ENCODE measurements around the gene RAB2B. TPM values are rescaled to one million over a fixed set of nuclear protein-coding genes. Genes with fewer than 3 reads are reported as not detected.

RAB2B gene
- 22.6 and 28.2 TPM in 2 replicates for total RNA-seq (2014; rRNA removed; shearing (Covaris generic))

GRCh38 chr14:21476925-21477681 lies at the start of gene RAB2B, which contains the start of gene TOX4:
RAB2B (minus strand) TSS chr14:21476959; CDS start chr14:21476872, 87 bp downstream.
TOX4 (plus strand) TSS chr14:21477195; CDS start chr14:21477279, 84 bp downstream.
- peak; percentile 98 for DNase-seq (ENCODE audit: low read depth)

DNA sequence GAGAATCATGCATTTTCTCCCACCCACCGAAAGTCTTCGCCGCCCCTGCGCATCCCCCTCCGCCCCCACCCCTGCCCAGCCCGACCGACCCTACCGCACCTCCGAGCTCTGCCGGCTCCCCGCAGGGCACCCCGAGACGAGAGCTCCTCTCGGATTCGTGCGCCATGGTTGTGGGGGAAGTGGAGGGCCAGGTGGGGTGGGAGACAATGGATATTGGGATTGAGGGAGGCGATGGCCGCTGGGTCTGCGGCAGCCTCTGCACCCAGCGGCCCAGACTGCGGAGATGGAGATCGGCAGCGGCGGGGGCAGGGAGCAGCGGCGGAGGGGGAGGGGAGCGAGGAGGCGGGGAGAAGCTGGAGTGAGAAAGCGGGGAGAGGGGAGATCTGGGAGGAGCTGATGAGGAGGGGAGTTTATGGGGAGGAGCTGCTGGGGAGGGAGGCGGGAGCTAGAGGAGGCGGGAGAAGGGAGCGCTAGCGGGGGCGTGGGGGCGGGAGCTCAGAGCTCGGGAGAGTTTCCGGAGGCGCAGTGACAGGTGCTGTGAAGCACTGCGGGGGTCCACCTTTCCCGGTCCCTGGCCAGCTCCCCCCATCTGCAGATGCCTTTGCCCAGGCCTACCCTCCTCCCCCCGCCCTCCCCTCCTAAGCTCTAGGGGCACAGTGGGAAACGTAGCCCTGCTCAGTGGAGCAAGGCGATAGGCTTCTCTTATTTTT lies 49.4 kb upstream of the RAB2B start, which contains the start of gene SALL2:
TSS of gene SALL2 (minus strand) at position 385 of the 710 bp plus-strand sequence. CDS start at position 166, 219 bp downstream.
- DNase-seq (ENCODE audit: low read depth) = peak; percentile 36

- DNase-seq (ENCODE audit: low read depth) = no peak
These were observed 48.8 kb upstream of the RAB2B start for GRCh38 chr14:21525571-21525961.

DNA sequence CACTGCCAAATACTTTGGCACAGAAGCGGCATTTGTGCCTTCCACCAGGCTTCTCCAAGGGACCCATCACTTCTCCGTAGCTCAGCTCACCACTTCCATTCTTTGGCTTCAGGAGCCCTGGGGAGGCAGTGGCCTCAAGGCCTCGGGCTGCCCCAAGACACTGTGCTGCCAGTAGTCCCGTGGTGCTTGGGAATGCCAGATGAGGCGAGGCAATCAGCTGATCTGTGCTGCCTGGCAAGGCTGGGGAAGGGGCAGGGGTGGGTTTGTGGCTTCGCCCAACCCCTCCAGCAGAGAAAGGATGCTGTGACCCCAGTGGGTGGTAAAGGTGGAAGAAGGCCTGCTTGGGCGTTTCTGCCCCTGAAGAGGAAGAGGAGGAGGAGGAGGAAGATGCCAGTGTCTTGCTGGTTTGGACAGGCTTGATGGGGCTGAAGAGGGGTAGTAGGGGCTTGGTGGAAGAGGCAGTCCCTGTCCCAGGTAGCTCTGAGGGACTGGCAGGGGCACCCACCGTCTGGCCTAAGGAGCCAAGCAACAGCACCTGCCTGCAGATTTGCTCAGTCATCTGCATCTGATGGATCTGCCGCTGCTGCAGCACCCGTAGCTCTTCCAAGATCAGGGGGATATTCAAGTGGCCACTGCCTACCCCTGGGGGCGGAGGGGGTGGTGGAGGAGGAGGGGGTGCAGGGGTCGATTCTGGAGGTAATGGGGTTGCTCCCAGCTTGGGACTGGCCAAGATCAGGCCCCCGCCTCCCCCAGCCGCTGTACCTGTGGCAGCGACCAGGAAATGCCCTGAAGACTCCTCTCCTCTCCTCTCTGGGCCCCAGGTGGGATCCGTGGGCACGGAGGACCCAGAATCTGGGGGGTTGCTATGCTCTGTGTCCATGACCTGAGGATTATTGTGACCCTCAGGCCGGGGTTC lies 48.1 kb upstream of the RAB2B start:
- no peak for DNase-seq (ENCODE audit: low read depth)

DNA sequence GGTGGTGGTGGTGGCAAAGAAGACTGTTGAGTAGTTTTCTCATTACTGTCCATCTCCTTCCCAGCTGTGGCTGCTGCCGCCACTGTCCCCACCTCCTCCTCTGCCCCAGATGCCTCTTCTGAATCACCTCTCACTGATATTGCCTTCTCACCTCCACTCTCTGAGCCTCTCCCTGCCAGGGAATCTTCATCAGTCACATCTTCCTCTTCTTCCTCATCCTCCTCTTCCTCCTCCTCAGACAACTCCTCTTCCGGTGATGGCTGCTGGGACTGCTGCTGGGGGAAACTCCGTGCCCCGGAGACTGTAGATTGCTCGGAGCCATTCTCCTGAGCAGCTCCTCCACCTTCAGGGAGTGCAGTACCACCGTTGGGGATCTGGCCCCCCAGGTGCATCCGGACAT lies 46.4 kb upstream of the RAB2B start:
- DNase-seq (ENCODE audit: low read depth) = no peak

GRCh38 chr14:21521501-21521900 lies 44.7 kb upstream of the RAB2B start:
- DNase-seq (ENCODE audit: low read depth) = no peak

DNA sequence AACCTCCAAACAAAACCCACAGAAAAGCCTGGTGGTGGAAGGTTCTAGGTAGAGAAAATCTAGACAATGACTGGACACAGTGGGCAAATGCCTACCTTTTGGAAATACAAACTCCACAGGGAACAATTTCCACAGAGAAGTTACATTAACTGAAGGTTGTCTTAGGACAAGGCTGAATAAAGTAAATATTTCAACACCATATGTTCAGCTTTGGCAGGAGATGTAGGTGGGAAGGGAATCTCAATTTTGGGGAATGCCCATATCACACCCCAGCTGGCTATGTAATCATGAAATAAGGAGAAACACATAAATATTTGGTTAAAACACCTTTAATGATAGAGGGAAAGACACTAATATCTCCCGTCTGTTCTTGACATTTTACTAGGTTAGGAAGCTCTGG lies 44.0 kb upstream of the RAB2B start:
- no peak for DNase-seq (ENCODE audit: low read depth)

GRCh38 chr14:21518725-21519124 lies 42.0 kb upstream of the RAB2B start:
- no peak for DNase-seq (ENCODE audit: low read depth)

GRCh38 chr14:21514341-21514740 lies 37.6 kb upstream of the RAB2B start:
- DNase-seq (ENCODE audit: low read depth) = no peak

DNA sequence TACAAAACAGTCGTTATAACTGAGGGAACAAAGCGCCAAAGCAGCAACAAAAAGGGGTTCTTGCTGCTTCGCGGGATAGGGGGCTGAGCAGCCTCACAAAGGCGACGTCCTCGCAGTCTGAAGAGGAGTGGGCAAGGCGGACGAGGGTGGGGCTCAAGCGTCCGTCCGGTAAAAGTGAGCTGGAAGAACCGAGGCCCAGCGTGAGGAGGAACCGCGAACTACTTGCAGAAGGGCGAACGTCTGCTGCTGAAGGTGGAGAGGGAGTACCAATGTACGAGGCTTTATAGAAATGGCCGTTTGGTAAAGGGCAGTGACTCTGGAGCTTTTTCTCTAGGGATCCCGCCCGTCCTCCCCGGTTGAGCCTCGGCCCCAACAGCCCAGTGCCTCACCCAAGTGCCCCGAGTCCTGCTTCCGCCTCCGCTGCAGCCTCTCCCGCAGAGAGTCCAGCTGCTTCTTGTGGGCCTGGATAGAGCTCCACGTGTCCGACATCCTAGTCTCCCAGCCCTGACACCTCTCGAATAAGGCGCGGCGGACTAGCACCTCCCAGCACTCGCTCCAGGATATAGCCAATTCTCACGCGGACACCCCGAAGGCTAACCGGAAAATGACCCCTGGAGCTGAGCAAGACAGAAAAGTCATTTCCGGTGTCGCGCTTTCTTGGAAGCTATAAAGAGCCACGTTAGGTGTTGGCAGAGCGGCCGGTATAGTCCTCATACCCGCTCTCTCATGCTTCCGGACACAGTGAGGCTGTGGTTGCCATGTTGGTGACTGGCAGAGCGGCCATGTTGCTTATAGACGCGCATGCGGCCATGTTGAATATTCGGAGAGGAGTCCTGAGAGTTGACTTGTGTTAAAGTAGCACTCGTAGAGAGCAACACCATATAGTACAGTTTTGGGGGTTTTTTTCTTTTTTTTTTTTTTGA lies 34.2 kb upstream of the RAB2B start, which contains the start of gene METTL3:
TSS of gene METTL3 (minus strand) at position 606 of the 923 bp plus-strand sequence. CDS start at position 489, 117 bp downstream.
- peak; percentile 99 for DNase-seq (ENCODE audit: low read depth)

DNA sequence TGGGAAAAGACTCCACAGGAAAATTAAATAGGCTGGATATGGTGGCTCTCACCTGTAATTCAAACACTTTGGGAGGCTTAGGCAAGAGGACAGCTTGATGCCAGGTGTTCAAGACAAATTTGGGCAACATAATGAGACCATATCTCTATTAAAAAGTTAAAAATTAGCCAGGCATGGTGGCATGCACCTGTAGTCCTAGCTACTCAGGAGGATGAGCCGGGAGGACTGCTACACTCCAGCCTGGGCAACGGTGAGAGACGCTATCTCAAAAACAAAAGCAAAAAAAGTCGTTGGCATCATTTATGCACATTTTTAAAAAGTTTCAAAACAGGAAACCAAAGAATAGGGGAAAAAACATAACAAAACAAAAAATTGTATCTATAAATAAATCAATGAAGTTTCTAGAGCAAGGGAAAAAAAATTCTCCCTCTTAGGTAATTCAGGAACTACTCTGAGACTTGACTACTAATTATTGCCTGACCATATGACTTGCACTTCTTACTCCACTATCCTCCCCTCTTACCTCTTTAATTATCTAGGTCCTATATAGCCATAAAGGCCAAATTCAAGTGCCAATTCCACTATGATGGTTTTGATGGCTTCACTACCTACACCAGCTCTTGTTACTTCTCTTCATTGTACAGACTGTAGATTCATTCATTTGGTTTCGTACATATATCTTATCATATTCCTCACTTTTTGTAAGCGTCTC lies 32.8 kb upstream of the RAB2B start:
- DNase-seq (ENCODE audit: low read depth) = no peak

GRCh38 chr14:21506557-21506956 lies 29.8 kb upstream of the RAB2B start:
- no peak for DNase-seq (ENCODE audit: low read depth)

DNA sequence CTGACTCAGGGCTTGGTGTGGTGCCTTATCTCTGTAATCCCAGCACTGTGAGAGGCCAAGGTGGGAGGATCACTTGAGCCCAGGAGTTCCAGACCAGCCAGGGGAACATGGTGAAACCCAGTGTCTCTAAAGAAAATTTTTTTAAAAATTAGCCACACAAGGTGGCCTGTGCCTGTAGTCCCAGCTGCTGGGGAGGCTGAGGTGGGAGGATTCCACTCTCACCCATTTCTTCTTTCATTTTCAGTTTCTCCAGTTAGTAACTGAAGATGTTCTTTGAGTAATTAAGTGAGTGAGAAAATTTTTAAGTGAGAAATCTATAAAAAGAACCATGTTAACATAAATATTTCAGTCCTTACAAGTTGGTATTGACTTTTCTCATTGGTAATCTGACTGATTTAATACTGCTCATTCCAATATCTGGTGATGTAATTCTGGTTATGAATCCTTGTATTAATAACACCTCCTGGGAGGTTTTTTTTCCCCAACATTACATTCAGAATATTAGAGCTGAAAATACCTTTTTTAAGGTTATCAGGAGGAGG lies 28.3 kb upstream of the RAB2B start:
- no peak for DNase-seq (ENCODE audit: low read depth)

- DNase-seq (ENCODE audit: low read depth) = no peak
These were observed 26.6 kb upstream of the RAB2B start for GRCh38 chr14:21503376-21503775.

- no peak for DNase-seq (ENCODE audit: low read depth)
These were observed 24.8 kb upstream of the RAB2B start for GRCh38 chr14:21501568-21501967.

DNA sequence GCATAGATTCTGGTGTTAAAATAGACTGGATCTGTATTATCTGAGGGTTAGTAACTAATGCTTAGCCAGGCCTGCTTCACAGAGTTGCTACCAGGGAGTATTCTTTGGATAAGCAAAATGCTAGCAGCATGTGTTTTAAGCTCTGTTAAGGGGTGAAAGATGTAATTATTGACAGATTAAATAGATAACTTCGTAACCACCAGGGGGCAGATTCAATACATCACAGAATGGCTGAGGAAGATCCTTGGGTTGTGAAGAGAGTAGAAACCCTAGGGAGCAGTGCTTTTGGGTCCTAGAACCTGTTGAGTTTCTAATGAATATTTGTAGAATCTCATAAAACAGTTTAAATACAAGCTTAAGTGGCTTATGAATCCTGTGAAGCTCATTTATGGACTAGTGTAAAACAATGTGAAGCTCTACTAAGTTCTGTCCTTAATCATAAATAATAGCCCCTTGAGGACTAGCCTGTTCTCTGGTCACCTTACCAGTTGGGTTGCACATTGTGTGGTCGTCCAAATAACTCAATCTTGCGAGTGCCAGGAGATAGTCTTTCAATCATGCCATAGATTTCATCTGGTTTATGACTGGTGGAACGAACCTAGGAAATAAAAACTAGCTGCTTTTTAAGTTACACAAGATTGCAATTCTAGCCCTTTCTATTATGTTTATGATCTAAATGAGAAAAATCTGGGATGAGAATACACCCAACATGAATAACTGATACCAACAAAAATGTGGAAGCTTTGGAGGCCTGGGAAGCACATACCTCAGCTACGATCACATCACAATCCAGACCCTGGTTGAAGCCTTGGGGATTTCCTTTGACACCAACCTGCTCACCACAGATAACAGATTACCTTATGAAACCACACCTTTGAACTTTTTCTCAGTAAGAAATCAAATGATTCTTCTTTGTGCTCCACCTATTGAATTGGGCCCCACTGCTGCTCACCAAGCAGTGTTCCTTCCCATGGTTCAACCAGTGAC lies 22.1 kb upstream of the RAB2B start:
- peak; percentile 40 for DNase-seq (ENCODE audit: low read depth)

- DNase-seq (ENCODE audit: low read depth) = no peak
These were observed 19.7 kb upstream of the RAB2B start for GRCh38 chr14:21496453-21496852.
